Measurements from ENCODE around the gene FBXL7. TPM values are rescaled to one million over a fixed set of nuclear protein-coding genes. Genes with fewer than 3 reads are reported as not detected.

FBXL7 gene
- total and polyA plus RNA-seq, 2 of the 8 experiments (the other 6 are each of a cell fraction or from before 2014, with no cell fraction given) = 17.7 to 17.8 TPM

DNA sequence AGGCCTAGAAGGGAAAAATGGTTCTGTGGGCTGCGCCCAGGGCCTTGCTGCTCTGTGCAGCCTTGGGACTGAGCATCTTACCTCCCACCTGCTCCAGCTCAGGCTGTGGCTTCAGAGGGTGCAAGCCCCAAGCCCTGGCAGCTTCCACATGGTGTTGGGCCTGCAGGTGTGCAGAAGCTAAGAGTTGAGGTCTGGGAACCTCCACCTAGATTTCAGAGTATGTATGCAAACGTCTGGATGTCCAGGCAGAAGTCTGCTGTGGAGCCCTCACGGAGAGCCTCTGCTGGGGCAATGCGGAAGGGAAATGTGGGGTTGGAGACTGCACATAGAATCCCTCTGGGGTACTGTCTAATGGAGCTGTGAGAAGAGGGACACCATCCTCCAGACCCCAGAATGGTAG, 36.0 kb downstream of the FBXL7 start:
- H2AK5ac ChIP-seq (ENCODE audit: low read depth, low read length) = no peak overlapping the region
- no peak overlapping the region for H4K5ac ChIP-seq (ENCODE audit: insufficient read length, low read depth, low read length)
- H3K9ac ChIP-seq (replicated peaks in 1 of 4; ENCODE audit: extremely low read depth in 1 of 4, low read depth in 3 of 4, low read length in 3 of 4) = no peak overlapping the region
- H3K4me2 ChIP-seq (ENCODE audit: insufficient read depth in 1 of 2, low read depth in 2 of 2, low read length in 2 of 2) = no peak overlapping the region
- H3K4me3 ChIP-seq (ENCODE audit: extremely low read depth in 1 of 4, insufficient read depth in 2 of 4, low read depth in 3 of 4, low read length in 4 of 4) = no peak overlapping the region
- peaks cover 4 to 12% (median 11%) of the 10 kb centered on the region in 4 experiments; a peak in 5 of 7 replicates for H3K4me1 ChIP-seq (replicated peaks in 1 of 4; ENCODE audit: control insufficient read depth in 3 of 4, insufficient read depth in 4 of 4, low read length in 3 of 4)
- H4K20me1 ChIP-seq (replicated peaks in 1 of 2; ENCODE audit: control insufficient read depth in 1 of 2, insufficient read depth in 2 of 2, low read length in 2 of 2) = no peaks in the 10 kb centered on the region
- no peak for DNase-seq (ENCODE audit: low read depth in 1 of 2, low spot score in 2 of 2)
- no peaks in the 10 kb centered on the region for H3K36me3 ChIP-seq (ENCODE audit: control insufficient read depth in 2 of 4, insufficient read depth in 4 of 4, low read length in 3 of 4)
- H3K14ac ChIP-seq (ENCODE audit: insufficient read length) = no peak overlapping the region
- H3K27me3 ChIP-seq (replicated peaks in 1 of 4; ENCODE audit: control insufficient read depth in 3 of 4, extremely low read depth in 1 of 4, insufficient read depth in 3 of 4, low read length in 3 of 4) = no peaks in the 10 kb centered on the region
- ChIA-PET POLR2A (ENCODE audit: partially characterized antibody) (no interaction called here), CTCF (ENCODE audit: partially characterized antibody) (no interaction called here)
- no peak overlapping the region for H4K8ac ChIP-seq (ENCODE audit: extremely low read depth, insufficient read depth, low read length)
- no peak overlapping the region for H2BK15ac ChIP-seq (ENCODE audit: low read length)
- no peak overlapping the region for H4K91ac ChIP-seq (replicated peaks; ENCODE audit: insufficient read length, low read length)
- no peak for FAIRE-seq
- no peak overlapping the region for H3K27ac ChIP-seq (ENCODE audit: low read depth, low read length)
- no peaks in the 10 kb centered on the region for H3K23me2 ChIP-seq (ENCODE audit: low read depth, low read length)
- no peak overlapping the region for H3K56ac ChIP-seq (replicated peaks; ENCODE audit: insufficient read length, low read depth, low read length)
- peaks cover 5 to 42% of the 10 kb centered on the region in 2 experiments; a peak in 3 of 4 replicates for H3K79me2 ChIP-seq (ENCODE audit: control insufficient read depth in 1 of 2, insufficient read depth in 2 of 2, low read length in 2 of 2)
- no peaks in the 10 kb centered on the region for H3K79me1 ChIP-seq (ENCODE audit: low read depth, low read length)
- H2BK12ac ChIP-seq (ENCODE audit: low read depth, low read length) = no peak overlapping the region
- peaks cover 8 to 10% of the 10 kb centered on the region in 2 experiments for H3K9me3 ChIP-seq (ENCODE audit: insufficient read depth in 2 of 2, low read depth in 1 of 2, low read length in 1 of 2)
- WGBS, 2 experiments (ENCODE audit: extremely low coverage in 1 of 2, insufficient coverage in 1 of 2, insufficient read length in 1 of 2, insufficient replicate concordance in 2 of 2, low coverage in 1 of 2, low lambda C conversion rate in 2 of 2, missing lambda C conversion rate in 1 of 2) = 83% methylated on average over 4 of the region's 4 CpGs; no CpG with 5 or more reads in 1 of the 2 experiments
- no peak overlapping the region for H2BK20ac ChIP-seq (ENCODE audit: low read length)
- H3K23ac ChIP-seq (ENCODE audit: insufficient read length) = no peak overlapping the region
- H2BK5ac ChIP-seq (ENCODE audit: low read depth, low read length) = no peak overlapping the region
- H2AFZ ChIP-seq (ENCODE audit: low read length) = no peak overlapping the region
- no peak overlapping the region for H3K18ac ChIP-seq (ENCODE audit: extremely low read depth, low read length)
- no peak overlapping the region for H3K4ac ChIP-seq (replicated peaks; ENCODE audit: insufficient read length, low read depth, low read length)
- no peak overlapping the region for H2BK120ac ChIP-seq (replicated peaks; ENCODE audit: low read depth, low read length)
- no peak for TF ChIP-seq BACH1 (IDR thresholded peaks at IDR 0.05; ENCODE audit: low read length)
- no peak for TF ChIP-seq SRF (IDR thresholded peaks at IDR 0.05; ENCODE audit: low read depth, low read length)
- no peak for TF ChIP-seq POU5F1 (IDR thresholded peaks at IDR 0.05; ENCODE audit: low read depth, low read length)
- TF ChIP-seq BCL11A (IDR thresholded peaks at IDR 0.05; ENCODE audit: low read depth in 2 of 2, low read length in 2 of 2) = no peak
- TF ChIP-seq, protein P1, sequence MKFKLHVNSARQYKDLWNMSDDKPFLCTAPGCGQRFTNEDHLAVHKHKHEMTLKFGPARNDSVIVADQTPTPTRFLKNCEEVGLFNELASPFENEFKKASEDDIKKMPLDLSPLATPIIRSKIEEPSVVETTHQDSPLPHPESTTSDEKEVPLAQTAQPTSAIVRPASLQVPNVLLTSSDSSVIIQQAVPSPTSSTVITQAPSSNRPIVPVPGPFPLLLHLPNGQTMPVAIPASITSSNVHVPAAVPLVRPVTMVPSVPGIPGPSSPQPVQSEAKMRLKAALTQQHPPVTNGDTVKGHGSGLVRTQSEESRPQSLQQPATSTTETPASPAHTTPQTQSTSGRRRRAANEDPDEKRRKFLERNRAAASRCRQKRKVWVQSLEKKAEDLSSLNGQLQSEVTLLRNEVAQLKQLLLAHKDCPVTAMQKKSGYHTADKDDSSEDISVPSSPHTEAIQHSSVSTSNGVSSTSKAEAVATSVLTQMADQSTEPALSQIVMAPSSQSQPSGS (IDR thresholded peaks at IDR 0.05; ENCODE audit: low read length) = no peak
- TF ChIP-seq RFX5 (IDR thresholded peaks at IDR 0.05; ENCODE audit: borderline replicate concordance, low read depth, low read length) = no peak
- TF ChIP-seq TAF7 (optimal IDR thresholded peaks at IDR 0.05; ENCODE audit: borderline replicate concordance, low read depth, low read length) = no peak
- TF ChIP-seq KDM4A (IDR thresholded peaks at IDR 0.05; ENCODE audit: low read depth, low read length, severe bottlenecking) = no peak
- no peak for TF ChIP-seq SAP30 (IDR thresholded peaks at IDR 0.05; ENCODE audit: insufficient read depth, insufficient replicate concordance, low read length)
- no peak for TF ChIP-seq BRCA1 (IDR thresholded peaks at IDR 0.05; ENCODE audit: low read depth, low read length)
- no peak for TF ChIP-seq CBX5 (IDR thresholded peaks at IDR 0.05; ENCODE audit: low read depth, low read length)
- no peak for TF ChIP-seq SIN3A (conservative IDR thresholded peaks at IDR 0.05 in 1 of 2, IDR thresholded peaks at IDR 0.05 in 1 of 2; ENCODE audit: low read depth in 1 of 2, low read length in 2 of 2)

Measured in H1 (cell line).